HEK293T (cell line): ENCODE results near the gene SLC49A3.

Experiments used
- CTCF ChIA-PET: fragments of 350-600 bp; formaldehyde crosslinking; extraction: SDS; loops from one replicate; lab custom pipeline; 2021; ENCODE audit warnings: antibody characterized with exemption, inconsistent platforms; lab: Yijun Ruan, JAX
- POLR2A ChIA-PET: fragments of 350-600 bp; formaldehyde crosslinking; extraction: SDS; loops from one replicate; lab custom pipeline; 2020; ENCODE audit warnings: antibody characterized with exemption, inconsistent platforms; lab: Yijun Ruan, JAX
- DNase-seq: peaks from one replicate; pipeline ENCODE4 v3.0.0; 2012; ENCODE audit warnings: mixed read lengths; ENCODE audit errors: extremely low spot score
- ARNT ChIP-seq: fragments of 450-650 bp; IDR thresholded peaks from 2 replicates; pipeline ENCODE4 v1.6.1; 2017; ENCODE audit warnings: mild to moderate bottlenecking
- BHLHE40 ChIP-seq: fragments of 450-650 bp; IDR thresholded peaks from 2 replicates; pipeline ENCODE4 v1.6.1; 2016; ENCODE audit warnings: mild to moderate bottlenecking, moderate library complexity, borderline replicate concordance
- CTBP1 ChIP-seq: fragments of 450-650 bp; IDR thresholded peaks from 2 replicates; pipeline ENCODE4 v1.6.1; 2016; ENCODE audit warnings: borderline replicate concordance
- ELF4 ChIP-seq: fragments of 450-650 bp; IDR thresholded peaks from 2 replicates; pipeline ENCODE4 v1.6.1; 2017; ENCODE audit warnings: antibody characterized with exemption
- FOXA1 ChIP-seq: fragments of 450-650 bp; IDR thresholded peaks from 2 replicates; pipeline ENCODE4 v1.6.1; 2016; ENCODE audit warnings: mild to moderate bottlenecking
- FOXK2 ChIP-seq: fragments of 450-650 bp; IDR thresholded peaks from 2 replicates; pipeline ENCODE4 v1.6.1; 2016; ENCODE audit warnings: mild to moderate bottlenecking
- FOXM1 ChIP-seq: fragments of 450-650 bp; IDR thresholded peaks from 2 replicates; pipeline ENCODE4 v1.6.1; 2017; ENCODE audit warnings: mild to moderate bottlenecking, borderline replicate concordance
- HDGF ChIP-seq: fragments of 450-650 bp; IDR thresholded peaks from 2 replicates; pipeline ENCODE4 v1.6.1; 2017; ENCODE audit warnings: antibody characterized with exemption, borderline replicate concordance
- L3MBTL2 ChIP-seq: fragments of 450-650 bp; conservative IDR thresholded peaks from 2 replicates; pipeline ENCODE4 v1.6.1; 2016; ENCODE audit warnings: mild to moderate bottlenecking
- LEF1 ChIP-seq: fragments of 450-650 bp; IDR thresholded peaks from 2 replicates; pipeline ENCODE4 v1.6.1; 2017; ENCODE audit warnings: mild to moderate bottlenecking, borderline replicate concordance
- NFRKB ChIP-seq: fragments of 450-650 bp; IDR thresholded peaks from 2 replicates; pipeline ENCODE4 v1.6.1; 2016; ENCODE audit warnings: mild to moderate bottlenecking, moderate library complexity
- SP1 ChIP-seq: fragments of 450-650 bp; IDR thresholded peaks from 2 replicates; pipeline ENCODE4 v1.6.1; 2017
- SUZ12 ChIP-seq: fragments of 450-650 bp; IDR thresholded peaks from 2 replicates; pipeline ENCODE4 v1.6.1; 2016; ENCODE audit warnings: mild to moderate bottlenecking
- TARDBP ChIP-seq: fragments of 450-650 bp; IDR thresholded peaks from 2 replicates; pipeline ENCODE4 v1.6.1; 2016
- ZNF384 ChIP-seq: fragments of 450-650 bp; IDR thresholded peaks from 2 replicates; pipeline ENCODE4 v1.6.1; 2016
- TF ChIP-seq, protein P1 (sequence below): fragments of 450-650 bp; IDR thresholded peaks from 2 replicates; pipeline ENCODE4 v1.6.1; 2016

Gene SLC49A3

DNA sequence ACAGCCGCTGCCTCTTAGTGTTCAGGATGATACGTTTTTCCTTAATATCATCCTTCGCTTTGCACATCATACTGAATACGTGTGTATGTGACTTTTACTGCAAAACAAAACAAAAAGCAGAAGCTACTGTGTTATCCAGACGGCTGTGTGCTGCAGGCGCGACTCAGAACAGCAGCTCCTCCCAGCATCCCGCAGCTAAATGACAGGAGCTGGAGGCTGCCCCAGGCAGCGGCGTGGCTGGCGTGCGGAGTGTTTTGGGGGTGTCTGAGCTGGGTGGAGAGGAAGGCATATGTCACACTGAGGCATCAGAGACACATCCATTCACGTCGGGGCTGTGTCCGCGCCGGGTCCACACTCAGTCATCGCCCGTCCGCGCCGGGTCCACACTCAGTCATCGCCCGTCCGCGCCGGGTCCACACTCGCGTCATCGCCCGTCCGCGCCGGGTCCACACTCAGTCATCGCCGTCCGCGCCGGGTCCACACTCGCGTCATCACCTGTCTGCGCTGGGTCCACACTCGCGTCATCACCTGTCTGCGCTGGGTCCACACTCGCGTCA, 33.3 kb upstream of the SLC49A3 start:
- ChIA-PET POLR2A (no interaction called here), CTCF (no interaction called here)
- no peak for DNase-seq
- TF ChIP-seq FOXK2 = no peak
- no peak for TF ChIP-seq ARNT
- no peak for TF ChIP-seq FOXA1
- no peak for TF ChIP-seq ELF4
- TF ChIP-seq HDGF = no peak

DNA sequence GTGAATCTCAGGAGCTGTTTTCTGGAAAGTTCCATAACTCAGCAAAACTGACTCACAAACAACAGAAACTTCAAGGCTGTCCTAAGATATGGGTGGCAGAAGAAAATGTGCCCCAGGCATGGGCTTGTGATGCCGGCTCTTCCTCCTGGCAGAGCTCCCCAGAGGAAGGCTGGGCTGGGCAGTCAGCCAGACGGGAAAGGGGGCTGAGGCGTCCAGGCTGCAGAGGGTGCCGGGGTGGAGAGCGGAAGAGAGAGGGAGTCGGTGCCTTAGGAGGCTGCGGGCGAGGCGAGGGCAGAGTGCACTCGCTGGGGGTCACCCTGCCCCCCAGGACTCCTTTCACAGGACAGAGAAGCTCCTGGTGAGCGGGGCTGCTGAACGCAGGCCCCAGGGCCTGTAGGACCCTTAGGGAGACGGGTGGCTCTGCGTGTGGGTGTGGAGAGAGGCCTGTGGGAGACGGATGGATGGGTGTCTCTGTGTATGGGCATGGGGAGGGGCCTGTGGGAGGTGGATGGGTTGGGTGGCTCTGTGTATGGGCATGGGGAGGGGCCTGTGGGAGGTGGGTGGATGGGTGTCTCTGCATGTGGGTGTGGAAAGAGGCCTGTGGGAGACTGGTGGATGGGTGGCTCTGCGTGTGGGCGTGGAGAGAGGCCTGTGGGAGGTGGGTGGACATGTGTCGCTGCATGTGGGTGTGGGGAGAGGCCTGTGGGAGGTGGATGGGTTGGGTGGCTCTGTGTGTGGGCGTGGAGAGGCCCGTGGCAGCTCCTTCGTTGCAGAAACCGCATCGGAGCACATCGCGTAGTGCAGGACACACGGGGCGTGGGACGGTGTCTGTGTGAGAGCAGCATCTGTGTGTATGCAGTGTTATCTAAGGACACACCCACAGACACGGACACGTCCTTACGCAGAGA, 32.6 kb upstream of the SLC49A3 start:
- DNase-seq = no peak
- ChIA-PET CTCF (no interaction called here), POLR2A (no interaction called here)
- TF ChIP-seq ARNT = no peak
- no peak for TF ChIP-seq LEF1
- no peak for TF ChIP-seq FOXK2
- TF ChIP-seq FOXA1 = no peak
- TF ChIP-seq, protein P1, sequence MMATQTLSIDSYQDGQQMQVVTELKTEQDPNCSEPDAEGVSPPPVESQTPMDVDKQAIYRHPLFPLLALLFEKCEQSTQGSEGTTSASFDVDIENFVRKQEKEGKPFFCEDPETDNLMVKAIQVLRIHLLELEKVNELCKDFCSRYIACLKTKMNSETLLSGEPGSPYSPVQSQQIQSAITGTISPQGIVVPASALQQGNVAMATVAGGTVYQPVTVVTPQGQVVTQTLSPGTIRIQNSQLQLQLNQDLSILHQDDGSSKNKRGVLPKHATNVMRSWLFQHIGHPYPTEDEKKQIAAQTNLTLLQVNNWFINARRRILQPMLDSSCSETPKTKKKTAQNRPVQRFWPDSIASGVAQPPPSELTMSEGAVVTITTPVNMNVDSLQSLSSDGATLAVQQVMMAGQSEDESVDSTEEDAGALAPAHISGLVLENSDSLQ = no peak
- TF ChIP-seq L3MBTL2 = no peak
- TF ChIP-seq NFRKB = no peak

DNA sequence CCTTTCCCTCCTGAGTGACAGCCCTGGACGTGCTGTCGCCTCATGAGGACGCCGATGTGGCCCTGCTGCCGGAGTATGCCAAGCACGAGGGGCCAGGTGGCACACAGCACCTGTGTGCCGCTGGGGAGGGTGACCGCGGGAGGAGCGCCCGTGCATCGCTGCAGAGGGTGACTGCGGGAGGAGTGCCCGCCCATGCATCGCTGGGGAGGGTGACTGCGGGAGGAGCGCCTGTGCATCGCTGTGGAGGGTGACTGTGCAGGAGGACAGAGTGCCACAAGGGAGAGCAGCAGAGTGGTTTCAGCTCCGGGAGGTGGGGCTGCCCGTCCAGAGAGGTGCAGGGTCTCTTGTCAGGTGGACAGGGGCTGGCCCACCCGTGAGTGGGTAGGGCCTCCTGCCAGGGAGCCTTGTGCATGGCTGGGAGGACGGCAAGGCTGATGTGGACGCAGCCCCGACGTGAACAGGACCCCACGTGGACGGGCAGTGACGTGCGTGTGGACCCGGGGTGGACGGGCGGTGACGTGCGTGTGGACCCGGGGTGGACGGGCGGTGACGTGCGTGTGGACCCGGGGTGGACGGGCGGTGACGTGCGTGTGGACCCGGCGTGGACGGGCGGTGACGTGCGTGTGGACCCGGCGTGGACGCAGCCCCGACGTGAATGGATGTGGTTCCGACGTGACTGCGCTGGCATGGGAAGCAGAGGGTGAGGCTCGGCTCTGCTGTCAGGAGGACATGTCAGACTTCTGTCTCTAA, 31.3 kb upstream of the SLC49A3 start:
- no peak for DNase-seq
- TF ChIP-seq ZNF384 (no peak), CTBP1 (no peak), TARDBP (no peak), FOXM1 (no peak), HDGF (no peak), L3MBTL2 (no peak)
- TF ChIP-seq, protein P1 = no peak
- ChIA-PET POLR2A (no interaction called here), CTCF (interaction anchor here (0.8 kb wide), 1 partner anchor 21 kb away, joined by 3 read pairs; no protein-coding TSS in a partner anchor)

DNA sequence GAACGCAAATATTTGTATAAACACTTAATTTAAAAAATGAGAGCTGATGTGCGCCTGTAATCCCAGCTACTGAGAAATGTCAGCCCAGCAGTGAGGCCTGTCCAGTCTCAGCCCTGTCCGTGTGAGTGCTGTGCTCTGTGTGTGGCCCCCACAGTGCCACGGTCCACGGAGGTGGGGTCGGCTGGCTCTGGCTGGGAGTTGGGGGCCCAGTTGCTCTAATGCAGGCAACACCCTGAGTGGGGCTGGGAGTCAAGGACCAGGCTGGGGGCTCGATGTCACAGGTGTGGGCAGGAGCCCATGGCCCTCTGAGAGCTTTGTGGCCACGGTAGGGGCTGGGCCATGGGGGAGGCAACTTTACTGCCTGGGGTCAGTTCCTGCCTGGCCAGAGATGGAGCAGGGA, 29.5 kb upstream of the SLC49A3 start:
- TF ChIP-seq BHLHE40 (no peak), L3MBTL2 (no peak), NFRKB (no peak), SP1 (no peak)
- TF ChIP-seq, protein P1 = no peak
- DNase-seq = no peak
- POLR2A ChIA-PET = no interaction called here
- CTCF ChIA-PET = no interaction called here

DNA sequence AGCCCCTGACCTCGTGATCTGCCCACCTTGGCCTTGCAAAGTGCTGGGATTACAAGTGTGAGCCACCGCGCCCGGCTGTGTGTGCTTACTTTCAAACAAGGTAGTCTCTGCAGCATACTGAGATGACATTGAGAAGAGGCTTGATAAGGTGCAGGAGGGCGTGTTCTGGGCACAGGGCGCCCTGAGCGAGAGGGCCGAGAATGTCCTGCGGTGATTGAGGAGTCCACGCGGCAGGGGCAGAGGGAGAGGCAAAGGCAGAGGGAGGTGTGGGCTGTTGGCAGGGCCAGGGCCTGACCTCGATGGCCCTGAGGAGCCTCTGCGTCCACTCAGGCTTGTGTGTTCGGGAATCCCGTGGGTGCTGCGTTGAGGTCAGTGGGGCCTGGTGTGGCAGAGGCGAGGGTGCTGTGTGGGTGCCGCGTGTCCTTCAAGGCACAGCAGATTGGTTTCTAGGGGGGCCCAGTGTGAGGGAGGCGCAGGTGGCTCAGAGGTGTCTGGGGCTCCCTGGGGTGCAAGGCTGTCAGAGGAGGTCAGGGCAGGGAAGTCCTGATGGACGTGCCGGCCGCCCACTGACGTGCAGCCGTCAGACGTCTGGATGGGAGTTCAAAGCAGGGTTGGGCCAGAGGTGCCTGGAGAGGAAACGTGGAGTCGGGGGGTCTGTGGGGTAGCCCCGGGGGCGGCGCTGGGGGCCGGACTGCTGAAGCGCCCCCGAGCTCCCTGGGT, 28.8 kb upstream of the SLC49A3 start:
- DNase-seq = no peak
- TF ChIP-seq SUZ12 = no peak
- TF ChIP-seq, protein P1 = no peak
- TF ChIP-seq TARDBP = no peak
- TF ChIP-seq LEF1 = no peak
- no peak for TF ChIP-seq ZNF384
- no peak for TF ChIP-seq FOXM1
- no peak for TF ChIP-seq BHLHE40
- no peak for TF ChIP-seq L3MBTL2
- TF ChIP-seq ARNT = no peak
- TF ChIP-seq ELF4 = no peak
- ChIA-PET CTCF (no interaction called here), POLR2A (no interaction called here)
